GM19193 (cell line): Measurements from ENCODE around the gene TECTA.

ENCODE experiments used
- POLR2A ChIP-seq: IDR thresholded peaks from 4 replicates; pipeline ENCODE4 v1.6.1; 2011; ENCODE audit not compliant: insufficient read depth, insufficient read length; ENCODE audit errors: extremely low read depth

TECTA gene

DNA sequence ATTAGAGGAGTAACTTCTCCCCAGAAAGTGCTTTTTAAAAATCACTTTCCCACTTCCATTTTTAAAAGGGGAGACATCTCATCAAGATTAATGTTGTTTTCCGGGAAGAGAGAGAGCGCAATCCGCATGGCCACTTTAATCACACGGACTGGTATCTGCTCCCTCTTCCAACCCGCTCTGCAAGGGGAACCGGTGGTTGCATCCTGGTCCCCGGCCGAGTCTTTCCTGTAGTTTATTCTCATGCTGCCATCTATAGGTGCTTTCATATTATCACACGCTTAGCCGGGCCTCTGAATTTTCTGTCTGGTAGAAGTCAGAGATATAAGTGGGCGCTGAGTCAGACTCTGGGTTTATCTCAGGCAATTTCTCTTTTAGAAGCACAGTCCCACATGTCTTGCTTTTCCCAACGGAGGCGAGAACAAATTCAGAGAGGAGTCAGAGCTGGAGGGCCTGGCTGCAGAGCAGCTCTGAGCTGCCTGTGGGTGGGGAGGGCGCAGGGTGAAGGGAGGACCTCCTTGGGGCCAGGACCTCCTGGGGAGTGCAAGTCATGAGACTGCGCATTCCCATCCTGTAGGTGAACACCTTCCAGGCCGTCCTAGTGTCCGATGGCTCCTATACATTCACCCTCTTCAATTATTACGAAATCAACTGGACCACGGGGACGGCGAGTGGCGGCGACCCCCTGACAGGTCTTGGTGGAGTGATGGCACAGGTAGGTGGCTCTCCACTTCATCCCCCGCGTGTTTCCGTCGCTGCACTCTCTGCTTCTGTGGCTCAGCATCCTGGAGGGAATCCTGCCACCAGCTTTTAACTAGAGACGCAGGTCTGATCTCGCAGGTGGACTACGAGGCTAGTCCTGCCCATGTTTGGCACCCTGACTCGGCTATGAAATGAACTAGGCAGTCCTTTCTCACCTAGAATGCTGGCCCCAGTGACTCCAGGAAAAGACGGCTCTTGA, 11.7 kb downstream of the TECTA start:
- TF ChIP-seq POLR2A: no peak

DNA sequence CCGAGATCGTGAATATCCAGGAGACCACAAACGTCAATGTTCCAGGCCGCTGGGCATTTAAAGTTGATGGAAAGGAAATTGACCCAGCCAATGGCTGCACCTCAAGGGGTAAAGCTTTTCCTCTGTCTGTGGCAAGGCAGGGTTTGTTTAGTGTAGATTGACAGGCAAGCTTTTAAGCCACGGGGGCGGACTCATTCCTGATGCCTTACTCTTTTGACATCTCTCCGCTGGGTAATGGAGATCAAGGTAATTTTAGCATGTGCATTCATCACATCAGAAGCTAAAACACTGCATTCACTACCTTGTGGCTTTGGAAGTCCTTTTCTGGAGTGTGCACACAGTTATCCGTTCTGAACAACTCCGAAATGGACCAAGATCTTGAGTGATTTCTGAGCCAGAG, 12.6 kb downstream of the TECTA start:
- no peak for TF ChIP-seq POLR2A

DNA sequence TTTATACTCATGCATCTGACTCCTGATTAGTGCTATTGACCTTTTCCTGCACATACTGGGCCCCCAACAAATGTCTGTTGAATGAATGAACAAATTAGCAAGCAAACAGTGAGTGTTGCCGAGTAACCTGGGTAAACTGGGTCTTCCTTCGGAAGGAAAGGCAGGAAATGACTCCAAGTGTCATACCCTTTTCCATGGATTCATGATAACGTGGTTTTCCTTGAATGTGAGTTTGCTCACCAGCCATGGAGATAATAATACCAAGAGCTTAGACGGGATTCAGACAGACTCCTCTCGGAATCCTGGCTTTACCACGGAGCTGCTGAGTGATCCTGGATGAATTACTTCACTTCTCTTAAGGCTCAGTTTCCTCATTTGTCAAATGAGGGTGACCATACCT, 16.7 kb downstream of the TECTA start:
- TF ChIP-seq POLR2A: no peak

DNA sequence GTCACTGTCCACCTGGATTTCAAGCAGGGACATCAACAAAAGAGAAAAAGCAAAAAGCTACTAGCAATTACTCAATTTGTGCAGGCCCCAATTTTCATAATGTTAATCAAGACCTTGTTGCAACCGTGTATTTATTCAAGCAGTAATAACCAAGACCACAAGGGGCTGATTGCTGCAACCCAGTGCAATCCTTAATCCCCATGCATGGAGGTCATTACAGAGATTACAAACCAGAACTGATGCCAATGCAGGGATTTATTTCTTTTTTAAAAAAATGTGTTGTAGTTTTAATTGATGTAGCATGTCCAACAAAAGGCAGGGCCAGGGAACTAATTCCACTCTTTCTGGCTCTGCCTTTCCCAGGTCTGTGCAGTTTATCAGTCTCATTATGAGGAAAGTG, 18.4 kb downstream of the TECTA start:
- no peak for TF ChIP-seq POLR2A

DNA sequence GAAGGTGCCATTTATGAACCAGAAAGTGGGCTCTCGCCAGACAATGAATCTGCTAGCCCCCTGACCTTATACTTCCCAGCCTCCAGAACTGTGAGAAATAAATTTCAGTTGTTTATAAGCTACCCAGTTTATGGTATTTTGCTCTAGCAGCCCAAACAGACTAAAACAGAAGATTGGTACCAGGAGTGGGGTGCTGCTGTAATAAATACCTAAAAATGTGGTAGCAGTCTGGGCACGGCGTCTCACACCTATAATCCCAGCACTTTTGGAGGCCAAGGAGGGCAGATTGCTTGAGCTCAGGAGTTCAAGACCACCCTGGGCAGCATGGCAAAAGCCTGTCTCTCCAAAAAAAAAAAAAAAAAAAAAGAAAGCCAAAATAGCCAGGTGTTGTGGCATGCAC, 21.3 kb downstream of the TECTA start:
- no peak for TF ChIP-seq POLR2A

DNA sequence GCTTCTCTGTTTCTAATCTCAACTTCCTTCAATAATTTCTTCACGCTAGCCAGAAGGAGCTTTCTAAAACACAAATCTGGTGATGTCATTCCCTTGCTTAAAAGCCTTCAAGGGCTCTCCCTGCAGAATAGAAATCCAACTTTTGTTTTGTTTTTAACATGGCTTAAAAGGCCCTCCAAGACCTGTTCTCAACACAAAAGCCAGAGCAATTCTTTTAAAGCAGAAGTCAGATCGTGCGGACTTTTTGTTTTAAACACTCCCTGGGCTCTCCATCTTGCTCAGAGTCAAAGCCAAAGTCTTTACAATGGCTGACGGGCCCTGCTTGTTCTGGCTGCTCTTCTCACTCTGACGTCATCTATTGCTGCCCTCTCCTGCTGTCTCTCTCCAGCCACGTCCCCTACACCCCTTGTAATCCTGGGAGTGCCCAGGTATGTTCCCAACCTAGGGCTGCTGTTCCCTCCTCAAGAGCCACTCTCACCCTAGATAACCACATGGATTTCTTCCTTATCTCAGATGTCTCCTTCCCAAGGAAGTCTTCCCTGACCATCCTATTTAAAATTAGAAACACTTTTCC, 22.5 kb downstream of the TECTA start:
- TF ChIP-seq POLR2A: no peak

DNA sequence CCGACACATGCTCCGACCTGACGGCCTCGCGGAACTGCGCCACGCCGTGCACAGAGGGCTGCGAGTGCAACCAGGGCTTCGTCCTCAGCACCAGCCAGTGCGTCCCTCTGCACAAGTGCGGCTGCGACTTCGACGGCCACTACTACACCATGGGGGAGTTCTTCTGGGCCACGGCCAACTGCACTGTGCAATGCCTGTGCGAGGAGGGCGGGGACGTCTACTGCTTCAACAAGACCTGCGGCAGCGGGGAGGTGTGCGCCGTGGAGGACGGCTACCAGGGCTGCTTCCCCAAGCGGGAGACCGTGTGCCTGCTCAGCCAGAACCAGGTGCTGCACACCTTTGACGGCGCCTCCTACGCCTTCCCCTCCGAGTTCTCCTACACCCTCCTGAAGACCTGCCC, 26.8 kb downstream of the TECTA start:
- no peak for TF ChIP-seq POLR2A

DNA sequence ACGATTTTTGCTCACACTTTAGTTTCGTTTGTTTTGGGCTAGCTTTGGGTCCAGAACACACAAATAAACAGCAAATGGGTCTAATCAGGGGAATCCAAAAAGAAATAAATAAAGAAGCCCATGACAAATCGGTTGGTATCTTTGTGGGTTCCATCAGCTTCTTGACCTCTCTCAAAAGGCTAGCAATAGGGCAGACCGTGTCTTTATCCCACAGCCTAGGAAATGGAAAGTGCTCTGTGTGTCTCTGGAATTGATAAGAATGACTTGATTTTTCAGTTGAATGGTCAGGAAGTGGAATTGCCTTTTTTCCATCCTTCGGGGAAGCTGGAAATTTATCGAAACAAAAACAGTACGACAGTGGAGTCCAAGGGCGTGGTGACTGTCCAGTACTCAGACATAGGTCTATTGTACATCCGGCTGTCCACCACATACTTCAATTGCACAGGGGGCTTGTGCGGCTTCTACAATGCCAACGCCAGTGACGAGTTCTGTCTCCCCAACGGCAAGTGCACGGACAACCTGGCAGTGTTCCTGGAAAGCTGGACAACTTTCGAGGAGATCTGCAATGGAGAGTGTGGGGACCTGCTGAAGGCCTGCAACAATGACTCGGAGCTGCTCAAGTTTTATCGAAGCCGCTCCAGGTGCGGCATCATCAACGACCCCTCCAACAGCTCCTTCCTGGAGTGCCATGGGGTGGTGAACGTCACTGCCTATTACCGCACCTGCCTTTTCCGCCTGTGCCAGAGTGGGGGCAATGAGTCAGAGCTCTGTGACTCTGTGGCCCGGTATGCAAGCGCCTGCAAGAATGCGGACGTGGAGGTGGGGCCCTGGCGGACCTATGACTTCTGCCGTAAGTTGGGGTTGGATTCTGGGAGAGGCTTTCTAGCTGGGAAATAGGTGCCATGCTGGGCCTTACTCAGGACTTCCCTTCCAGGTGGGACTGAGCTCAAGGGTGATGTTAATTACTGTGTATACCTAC, 28.6 kb downstream of the TECTA start:
- no peak for TF ChIP-seq POLR2A

DNA sequence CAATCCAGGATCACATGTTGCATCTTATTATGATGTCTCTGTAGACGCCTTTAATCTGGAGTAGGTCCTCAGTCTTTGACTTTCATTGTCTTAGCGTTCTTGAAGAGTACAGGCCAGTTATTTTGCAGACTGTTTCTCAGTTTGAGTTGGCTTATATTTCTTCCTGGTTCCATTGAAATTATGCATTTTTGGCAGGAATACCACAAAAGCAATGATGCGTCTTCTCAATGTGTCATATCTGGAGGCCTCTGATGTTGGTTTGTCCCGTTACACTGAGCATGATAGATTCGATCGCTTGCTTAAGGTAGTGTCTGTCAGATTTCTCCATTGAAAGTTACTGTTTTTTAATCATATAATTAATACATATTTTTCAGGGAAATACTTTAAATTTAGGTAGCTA, 30.6 kb downstream of the TECTA start:
- no peak for TF ChIP-seq POLR2A

DNA sequence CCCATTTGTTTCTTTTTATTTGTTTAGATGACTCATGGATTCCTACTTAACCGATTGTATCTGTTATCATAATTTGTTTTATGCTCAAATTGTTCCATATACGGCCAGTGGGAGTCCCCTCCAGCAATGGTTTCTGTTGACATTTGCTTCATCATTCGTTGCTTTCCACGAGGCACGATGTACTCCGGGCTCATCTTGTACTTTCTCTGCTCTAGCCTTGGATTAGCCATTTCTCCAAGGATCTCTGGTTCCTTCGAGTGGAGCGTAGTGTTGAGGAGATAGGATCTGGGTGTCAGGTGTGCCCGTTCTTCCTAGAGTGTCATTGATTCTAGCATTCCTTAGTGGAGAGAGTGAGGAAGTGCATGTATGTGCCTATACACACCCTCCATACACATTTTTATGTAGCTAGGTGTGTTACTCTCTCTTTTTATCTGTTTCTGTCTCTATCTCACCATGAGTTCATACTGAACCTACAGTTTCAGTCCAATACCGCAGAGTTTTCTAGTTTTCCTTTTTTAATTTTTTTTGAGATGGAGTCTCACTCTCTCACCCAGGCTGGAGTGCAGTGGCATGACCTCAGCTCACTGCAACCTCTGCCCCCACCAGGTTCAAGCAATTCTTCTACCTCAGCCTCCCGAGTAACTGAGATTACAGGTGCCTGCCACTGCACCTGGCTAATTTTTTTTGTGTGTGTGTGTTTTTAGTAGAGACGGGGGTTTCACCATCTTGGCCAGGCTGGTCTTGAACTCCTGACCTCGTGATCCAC, 31.4 kb downstream of the TECTA start:
- no peak for TF ChIP-seq POLR2A

DNA sequence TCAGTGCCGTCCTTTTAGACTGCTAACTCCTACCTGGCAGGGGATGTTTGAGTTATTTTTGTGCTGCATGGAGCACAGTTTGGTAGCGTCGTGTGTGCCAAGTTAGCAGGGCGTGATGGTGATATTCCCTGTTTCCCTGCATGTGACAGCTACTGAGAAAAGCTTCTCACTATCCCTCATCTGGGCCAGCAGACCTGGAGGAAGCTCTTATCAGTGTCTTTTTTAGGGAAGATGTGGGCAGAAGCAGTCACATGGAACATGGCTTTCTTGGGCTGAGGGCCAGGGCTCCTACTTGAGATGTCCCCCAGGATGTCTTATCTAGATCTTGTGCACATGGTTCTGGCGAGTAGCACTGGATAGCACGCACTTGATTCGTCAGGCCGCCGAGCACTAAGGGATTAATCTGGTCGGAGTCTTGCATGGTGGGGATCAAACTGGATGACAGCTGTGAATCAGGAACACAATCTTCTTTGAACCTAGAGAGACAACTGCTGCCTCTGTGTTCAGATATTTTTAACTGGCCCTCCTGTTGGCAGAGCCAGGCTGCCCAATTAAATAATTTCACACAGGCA, 33.8 kb downstream of the TECTA start:
- TF ChIP-seq POLR2A: no peak

DNA sequence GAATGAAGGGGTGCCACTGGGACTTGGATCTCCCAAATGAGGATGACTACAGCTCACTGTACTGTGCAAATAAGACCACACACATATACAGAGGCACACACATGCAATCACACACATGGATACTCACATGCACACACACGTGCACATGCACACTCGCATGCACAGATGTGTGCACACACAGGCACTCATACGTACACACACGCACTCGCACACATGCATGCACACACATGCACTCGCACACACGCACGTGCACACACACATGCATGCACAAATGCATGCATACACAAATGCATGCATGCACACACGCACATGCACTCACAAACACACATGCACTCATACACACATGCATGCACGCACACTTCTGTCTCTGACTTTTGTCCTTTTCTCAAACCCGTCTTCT, 36.0 kb downstream of the TECTA start:
- TF ChIP-seq POLR2A: no peak

DNA sequence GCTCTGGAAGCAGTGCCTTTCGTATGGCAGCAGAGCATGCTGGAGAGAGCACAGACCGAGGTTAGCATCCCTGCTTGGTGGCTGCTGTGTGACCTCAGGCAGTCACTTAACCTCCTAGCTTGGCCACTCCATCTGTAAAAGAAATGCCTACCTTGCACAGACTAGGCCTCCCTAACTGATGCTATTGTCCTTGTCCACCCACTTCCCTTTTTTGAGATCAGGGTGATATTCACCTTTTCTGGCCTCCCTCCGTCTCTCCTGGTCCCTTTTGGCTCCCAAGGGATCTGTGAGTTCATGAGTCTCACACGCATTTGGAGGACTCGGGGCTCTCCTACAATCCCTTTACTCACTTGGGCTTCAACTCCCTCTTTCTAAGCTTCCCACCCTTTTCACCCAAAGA, 37.2 kb downstream of the TECTA start:
- TF ChIP-seq POLR2A: no peak

DNA sequence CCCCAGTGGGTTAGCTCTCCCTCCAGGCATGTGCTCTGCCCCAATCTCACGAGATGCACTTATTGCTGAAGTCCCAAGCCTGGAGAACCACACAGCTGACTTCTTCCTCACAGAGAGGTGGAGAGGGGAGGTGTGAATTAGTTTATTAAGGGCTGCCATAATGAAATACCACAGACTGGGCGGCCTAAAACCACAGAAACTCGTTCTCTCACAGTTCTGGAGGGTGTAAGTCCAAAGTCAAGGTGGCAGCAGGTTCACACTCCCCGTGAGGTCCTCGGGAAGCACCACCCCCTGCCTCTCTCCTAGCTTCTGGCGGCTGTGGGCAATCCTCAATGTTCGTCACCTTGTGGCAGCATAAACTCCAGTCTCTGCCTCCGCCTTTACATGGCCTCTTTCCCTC, 39.3 kb downstream of the TECTA start:
- TF ChIP-seq POLR2A: no peak
